ENCODE measurements around the gene S100A1.
"Not testable (repeated sequence)": the region's sequence is repeated elsewhere in the genome, so short reads cannot be mapped to it uniquely, and the experiment has no call there.

S100A1 gene

DNA sequence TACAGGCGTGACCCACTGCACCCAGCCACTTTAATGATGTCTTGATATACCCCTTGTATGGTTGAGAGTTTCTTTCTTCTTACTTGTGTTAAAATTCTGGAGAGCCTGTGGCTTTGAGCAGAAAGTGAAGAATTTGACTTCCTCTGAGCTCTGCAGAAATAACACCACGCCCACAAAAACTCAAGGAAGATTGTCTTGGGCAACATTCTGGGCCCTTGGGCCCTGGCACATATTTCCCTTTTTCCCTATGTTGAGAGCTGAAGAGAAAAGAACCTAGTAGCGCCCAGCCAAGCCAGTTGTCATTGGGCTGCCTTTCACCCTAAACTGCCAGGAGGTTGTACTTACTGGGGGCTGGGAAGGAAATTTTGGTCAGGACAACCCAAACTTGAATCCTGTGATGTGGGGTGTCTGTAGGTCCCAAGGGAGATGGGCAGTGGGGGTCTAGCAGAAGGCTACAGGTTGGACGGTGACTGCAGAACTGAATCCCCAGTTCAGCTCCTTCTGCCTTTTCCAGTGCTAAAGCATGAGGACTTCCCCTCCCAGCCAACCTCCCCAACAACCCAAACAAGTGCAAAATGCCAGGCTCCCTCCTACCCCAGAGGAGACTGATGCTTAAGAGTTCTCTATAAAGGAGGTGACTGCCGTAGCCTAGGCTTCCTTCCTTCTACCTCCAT is 18.6 kb downstream of the S100A1 start:
- peak in 1 of 42 donors; percentile 37 for DNase-seq
- intact Hi-C loops (cut with DNase I), result no loop called here

DNA sequence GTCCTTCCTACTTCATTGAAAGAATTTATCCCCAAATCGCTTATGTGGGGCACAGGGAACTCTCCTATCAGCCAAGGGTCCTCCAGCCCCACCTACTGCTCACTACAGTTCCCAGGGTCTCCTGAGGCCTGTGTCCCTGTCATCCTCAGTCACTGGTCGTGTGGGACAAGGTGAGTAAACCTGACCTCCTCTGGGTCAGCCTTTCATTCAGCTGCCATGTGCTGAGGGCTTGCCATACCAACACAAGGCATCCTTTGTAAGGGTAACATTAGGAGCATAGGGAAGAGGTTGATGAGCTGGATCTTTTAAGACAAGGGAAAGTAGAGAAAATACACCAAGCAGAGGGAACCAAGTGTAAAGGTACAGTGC is 19.1 kb downstream of the S100A1 start:
- intact Hi-C loops (cut with DNase I), result no loop called here
- peak in 1 of 42 donors; percentile 39 for DNase-seq

DNA sequence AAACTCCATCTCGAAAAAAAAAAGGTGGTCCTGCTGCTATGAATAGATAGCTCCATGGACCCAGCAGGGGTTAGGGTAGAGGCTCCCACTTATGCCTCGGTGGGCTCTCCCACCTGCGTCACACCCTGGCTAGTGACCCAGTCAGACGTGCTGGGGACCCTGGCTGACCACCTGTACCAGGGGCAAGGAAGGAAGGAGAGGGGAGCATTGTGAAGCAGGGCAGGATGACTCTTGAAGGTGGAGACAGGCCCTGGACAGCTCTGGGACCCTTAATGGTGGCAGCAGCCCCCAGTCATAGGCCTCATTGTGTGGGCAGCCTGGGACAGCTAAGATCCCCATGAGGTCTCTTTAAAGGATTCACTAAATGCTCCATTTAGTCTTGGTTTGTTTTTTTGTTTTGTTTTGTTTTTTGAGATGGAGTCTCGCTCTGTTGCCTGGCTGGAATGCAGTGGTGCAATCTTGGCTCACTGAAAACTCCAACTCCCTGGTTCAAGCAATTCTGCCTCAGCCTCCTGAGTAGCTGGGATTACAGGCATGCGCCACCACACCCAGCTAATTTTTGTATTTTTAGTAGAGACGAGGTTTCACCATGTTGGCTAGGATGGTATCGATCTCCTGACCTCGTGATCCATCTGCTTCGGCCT is 19.9 kb downstream of the S100A1 start:
- DNase-seq, result peak in 1 of 42 donors; percentile 15
- intact Hi-C loops (cut with DNase I), result no loop called here

DNA sequence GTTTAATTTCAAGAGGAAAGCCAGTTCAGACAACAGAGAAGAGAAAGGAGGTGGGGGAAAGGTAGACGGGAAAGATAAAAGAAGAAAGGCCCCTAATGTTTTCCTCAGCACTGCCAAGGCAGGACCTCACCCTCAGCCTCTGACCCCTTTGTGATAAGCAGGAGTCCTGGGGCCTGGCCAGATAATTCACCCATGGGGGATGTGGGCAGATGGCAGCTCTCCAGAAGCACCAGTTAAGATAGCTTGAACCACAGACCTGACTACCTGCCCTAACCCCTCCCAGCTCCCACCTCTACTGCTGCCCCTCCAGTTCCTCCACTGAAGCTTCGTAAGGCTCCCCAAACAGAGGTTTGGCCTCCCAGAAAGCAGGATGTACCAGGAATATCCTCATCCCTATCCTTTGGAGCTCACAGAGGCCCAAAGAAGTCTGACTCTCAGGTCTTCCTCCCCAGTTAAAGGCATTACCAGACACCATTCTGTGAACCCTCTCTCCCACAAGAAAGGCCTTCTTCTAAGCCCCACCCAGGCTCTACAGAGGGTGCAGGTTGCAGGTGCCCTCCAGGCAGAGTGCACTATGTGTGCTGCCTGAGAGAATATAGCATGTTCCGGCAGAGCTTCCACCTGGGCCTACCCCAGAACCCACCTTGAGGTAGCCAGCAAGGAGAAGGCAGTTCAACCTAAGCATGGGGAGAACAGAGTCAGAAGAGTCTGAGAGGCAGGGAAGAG is 21.1 kb downstream of the S100A1 start:
- peak in 1 of 42 donors; percentile 36 for DNase-seq
- intact Hi-C loops (cut with DNase I), result no loop called here

DNA sequence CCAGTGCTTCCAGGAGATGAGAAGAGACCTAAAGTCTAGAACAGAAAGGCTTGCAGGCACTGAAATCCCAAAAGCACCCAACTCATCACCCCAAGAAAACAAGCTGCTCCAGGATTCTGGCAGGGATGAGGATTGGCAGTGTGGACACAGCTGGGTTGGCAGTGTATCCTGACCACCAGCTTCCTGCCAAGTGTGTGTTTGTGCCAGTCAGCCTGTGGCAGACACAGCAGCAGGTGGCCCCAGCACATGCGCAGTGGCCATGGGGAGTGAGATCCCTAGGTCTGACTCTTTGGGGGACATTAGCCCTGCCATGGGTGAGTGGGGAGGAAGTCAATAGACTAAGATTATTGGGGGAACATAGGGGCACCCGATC is 21.6 kb downstream of the S100A1 start:
- peak; percentile 55 to 92 (median 80) for DNase-seq
- intact Hi-C loops (cut with DNase I), result no loop called here

DNA sequence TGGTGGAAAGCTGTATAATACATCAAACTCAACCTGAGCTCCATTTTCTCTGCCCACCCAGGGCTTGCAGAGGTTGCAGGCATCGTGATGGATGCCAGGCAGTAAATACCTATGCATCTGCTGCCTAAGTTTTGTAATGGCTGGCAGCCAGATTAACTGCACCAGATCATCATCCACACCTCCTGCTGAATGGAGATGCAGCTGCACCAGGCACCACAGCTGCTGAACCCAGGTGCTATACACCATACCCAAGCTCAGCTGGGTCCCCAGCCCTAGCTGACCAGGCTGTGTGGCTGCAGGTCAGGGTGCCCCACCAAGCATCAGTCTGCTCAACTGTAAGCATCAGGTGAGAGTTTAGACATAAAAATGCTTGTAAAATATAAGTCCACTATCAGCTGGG is 23.5 kb downstream of the S100A1 start:
- no peak for DNase-seq
- intact Hi-C loops (cut with DNase I), result no loop called here

DNA sequence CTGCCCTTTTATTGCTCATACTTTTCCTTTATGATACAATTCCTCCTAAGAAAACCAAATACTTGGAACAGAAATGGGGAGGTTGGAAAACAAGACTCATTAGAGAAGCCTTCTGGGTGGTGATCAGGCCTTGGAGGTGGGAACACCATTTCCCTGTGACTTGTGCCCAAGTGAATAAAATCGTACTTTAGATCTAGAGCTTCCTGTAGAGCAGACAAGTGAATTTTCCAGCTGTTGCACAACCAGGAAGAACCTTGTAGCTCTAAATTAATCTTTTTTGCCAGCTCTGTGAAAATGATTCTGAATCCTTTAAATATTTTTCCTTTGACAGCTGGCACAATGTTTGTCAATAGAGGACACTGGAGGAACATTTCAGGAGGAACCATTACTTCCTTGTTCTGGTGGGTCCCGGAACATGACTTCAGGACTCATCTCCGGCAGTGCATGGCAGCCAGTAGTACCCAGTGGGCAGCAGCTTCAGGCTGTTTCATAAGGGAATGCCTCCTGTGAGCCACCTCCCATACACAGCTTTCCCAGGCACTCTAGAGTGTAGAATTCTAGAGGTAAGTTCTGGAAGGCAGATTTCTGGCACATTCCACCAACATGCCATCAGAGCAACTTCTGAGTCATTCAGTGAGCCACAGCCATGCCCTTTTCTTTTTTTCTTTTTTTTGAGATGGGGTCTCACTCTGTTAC is 24.7 kb downstream of the S100A1 start:
- DNase-seq, result no peak
- intact Hi-C loops (cut with DNase I), result no loop called here

DNA sequence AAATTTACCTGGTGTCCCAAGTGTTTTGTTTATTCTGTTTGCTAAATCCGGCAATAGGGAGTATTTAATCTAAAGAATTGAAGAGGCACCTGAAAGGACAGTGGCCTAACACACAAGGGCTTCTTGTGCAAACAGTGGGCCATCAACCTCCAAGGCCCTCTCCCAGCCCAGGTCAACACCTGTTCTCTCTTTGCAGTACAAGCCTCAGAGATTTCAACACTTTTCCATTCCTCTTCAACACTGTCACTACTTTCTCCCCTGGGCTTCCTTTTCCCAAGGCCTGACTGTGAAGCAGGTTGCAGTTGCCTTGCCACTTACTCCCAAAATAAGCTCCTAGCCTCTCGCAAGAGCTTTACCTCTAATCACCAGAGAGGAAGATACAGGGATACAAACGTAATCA is 27.1 kb downstream of the S100A1 start:
- no peak for DNase-seq
- intact Hi-C loops (cut with DNase I), result no loop called here

DNA sequence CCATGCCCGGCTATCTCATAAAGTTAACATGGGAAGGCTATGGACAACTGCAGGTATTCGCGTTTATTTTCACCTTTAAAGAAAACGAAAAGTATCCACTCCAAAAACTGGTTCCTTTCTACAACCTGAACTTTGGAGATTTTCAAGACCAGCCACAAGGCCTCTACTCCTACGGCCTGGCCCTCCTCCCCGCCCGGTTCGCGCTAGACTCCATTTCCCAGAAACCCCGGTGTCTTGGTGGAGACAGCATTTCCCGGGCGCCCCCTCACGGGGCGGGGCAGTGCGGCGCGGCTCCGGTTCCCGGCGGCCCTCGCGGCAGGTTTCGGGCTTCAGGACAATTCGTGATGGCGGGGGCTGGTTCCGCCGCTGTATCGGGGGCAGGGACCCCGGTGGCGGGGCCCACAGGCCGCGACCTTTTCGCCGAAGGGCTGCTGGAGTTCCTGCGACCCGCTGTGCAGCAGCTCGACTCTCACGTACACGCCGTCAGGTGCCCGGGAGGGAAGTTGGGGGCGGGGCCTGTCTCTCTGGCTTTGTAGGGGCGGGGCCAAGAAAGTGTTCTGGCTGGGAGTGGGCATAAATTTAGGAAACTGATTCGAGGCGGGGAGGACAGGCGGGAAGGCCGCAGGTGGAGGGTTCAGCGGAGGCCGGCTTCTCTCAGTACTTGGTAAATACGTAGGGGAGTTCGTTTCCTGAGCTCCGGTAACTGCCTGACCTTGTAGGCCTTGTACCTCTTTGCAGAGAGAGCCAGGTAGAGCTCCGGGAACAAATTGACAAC is 30.4 kb downstream of the S100A1 start, which contains the start of gene SNAPIN:
TSS of gene SNAPIN (plus strand) at position 304 of the 775 bp plus-strand sequence. CDS start at position 345, 41 bp downstream.
- DNase-seq, result peak; percentile 86 to 98 (median 93)
- intact Hi-C loops (cut with DNase I), result no loop called here

DNA sequence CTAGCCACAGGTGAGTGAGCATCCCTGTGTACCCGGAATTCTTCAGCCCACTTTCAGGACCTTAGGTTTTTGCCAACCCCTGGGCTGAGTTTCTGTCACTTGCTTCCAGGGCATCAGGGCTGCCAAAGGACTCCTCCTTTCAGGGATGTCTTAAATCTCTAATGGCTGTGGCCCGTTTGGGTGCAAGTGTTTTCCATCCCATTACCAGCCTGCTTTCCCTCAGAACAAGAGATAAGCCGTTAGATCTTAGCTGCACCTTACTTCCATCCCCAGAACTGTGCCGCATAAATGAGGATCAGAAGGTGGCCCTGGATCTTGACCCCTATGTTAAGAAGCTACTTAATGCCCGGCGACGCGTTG is 30.9 kb downstream of the S100A1 start:
- DNase-seq, result no peak
- intact Hi-C loops (cut with DNase I), result no loop called here

DNA sequence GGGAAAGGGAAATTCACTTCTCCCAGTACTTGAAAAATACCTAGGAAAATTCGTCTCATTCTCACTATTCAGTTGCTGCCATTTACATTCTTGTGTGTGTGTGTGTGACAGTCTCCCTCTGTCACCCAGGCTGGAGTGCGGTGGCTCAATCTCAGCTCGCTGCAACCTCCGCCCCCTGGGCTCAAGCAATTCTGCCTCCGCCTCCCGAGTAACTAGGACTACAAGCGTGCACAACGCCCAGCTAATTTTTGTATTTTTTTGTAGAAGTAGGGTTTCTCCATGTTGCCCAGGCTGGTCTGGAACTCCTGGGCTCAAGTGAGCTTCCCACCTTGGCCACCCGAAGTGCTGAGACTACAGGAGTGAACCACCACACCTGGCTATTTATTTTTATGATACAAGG is 31.4 kb downstream of the S100A1 start:
- intact Hi-C loops (cut with DNase I), result no loop called here
- DNase-seq, result peak in 1 of 42 donors; percentile 29

DNA sequence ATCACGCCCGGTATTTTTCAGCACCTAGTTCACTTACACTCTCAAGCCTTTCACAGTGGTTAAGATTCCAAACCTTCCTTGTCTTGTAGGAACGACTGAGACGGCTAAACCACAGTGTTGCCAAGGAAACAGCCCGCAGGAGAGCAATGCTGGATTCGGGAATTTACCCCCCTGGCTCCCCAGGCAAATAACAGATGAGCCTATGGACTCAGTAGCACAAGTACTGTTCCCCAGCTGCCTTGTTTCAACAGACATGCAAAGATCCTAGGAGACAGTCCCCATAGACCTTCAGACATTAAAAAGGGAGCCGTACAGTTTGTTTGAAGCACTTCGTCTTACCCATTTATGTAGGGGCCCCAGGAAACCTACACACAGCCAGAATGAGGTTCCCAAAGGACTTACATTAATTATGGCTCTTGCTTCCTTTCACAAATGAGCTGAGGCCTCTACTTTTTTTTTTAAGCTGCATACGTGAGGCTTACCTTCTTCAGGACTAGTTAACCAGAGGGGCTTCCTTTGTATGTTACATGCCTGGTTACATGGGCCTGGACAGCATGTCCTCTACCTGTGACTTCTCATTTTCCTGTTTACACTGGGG is 33.0 kb downstream of the S100A1 start:
- intact Hi-C loops (cut with DNase I), result no loop called here
- peak in 1 of 42 donors; percentile 9 for DNase-seq

DNA sequence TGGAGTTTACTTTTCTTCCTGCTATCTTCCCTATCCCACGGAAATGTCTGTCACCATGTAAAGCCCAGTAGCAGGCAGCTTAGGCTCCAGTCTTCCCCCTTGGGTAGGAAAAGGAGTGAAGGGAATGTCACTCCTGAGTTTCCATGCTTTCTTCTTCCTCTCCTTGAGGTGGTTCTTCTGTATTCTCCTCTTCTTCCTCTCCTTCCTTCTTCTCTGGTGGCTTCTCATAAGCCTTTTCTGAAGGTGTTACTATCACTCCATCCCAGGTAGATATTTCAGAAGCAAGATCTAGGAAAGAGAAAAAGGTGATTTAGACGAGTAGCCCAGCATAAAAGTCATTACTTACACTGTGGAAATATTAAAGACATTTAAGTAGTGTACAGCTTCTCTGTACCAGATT is 34.0 kb downstream of the S100A1 start:
- intact Hi-C loops (cut with DNase I), result no loop called here
- no peak for DNase-seq

DNA sequence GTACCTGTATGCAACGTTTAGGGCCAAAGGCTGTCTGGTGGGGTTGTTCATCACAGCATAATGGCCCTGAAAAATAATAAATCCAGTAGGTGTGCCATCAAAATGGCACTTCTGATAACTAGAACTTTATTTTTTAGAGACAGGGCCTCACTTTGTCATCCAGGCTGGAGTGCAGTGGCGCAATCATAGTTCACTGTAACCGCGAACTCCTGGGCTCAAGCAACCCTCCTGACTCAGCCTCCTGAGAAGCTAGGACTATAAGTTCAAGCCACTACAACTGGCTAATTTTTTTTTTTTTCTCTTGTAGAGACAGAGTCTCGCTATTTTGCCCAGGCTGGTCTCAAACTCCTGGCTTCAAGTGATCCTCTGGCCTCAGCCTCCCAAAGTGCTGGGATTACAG is 35.0 kb downstream of the S100A1 start:
- DNase-seq, result peak in 1 of 42 donors; percentile 0
- intact Hi-C loops (cut with DNase I), result no loop called here

DNA sequence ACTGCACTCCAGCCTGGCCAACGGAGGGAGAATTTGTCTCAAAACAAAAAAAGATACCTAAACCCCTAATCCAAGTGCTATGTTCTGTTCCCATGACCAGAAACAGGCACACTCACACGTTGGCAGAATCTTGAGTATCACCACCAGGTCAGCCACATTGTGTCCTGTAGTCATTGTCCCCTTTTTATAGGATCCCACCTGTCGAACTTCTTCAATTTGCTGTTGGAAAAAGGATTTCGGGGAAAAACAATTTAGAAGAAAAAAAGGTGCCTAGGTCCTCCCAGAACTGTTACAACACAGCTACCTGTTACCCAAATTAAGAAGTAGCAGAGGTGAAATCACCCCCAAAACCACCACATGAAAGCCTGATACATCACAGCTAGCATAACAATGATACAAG is 39.2 kb downstream of the S100A1 start:
- DNase-seq, result no peak
- intact Hi-C loops (cut with DNase I), result no loop called here

DNA sequence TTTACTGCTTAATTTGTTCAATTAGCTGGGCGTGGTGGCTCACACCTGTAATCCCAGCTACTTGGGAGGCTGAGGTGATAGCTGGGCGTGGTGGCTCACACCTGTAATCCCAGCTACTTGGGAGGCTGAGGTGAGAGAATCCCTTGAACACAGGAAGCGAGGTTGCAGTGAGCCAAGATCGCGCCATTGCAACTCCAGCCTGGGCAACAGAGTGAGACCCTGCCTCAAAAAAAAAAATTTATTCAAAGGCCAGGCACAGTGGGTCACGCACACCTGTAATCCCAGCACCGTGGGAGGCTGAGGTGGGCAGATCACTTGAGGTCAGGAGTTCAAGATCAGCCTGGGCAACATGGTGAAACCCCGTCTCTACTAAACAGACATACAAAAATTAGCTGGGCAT is 40.4 kb downstream of the S100A1 start:
- intact Hi-C loops (cut with DNase I); DNase-seq: not testable (repeated sequence)

DNA sequence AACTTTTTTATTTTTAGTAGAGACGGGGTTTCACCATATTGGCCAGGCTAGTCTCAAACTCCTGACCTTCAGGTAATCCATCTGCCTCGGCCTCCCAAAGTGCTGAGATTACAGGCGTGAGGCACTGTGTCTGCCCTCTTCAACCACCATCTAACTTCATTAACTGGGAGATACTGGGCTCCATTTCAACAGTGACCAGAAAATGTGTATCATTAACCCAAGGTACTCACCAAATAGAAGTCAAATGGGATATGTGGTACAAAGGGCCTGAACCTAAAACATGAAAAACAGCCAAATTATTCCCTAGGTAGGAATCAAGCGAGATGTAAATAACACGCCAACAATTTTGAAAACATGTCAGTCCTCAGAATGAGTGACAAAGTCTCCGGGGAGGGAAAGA is 41.4 kb downstream of the S100A1 start:
- intact Hi-C loops (cut with DNase I), result loop anchor here (2.0 kb wide), 1 partner anchor 113 kb away; no protein-coding TSS in a partner anchor
- no peak for DNase-seq

DNA sequence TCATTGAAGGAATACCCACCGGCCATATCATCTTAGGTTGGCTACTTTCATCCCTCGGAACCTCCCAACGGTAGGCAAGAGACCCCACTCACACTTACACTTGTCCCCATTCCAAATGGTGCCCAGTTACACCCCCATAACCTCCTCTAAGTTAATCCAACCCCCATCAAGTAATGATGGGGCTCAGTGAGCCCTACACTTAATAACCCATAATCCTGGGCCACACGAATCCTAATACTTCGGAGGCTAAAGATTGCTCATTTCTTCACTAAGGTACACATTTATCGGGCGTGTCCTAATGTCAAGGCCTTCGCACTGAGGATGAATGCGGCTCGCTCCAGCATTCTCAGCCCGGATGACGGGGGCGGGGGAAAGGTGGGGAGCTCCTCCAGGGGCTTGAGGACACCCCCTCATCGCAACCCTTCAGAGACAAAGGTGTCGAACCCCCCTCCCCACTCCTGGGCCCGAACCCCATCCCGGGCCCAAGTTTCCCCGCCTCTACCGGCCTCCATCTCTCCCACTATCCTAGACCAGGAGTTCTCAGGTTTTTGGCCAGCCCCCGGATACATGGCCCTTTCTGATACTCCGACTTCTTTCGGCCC is 42.1 kb downstream of the S100A1 start:
- intact Hi-C loops (cut with DNase I), result loop anchor here (2.0 kb wide), 1 partner anchor 112 kb away; no protein-coding TSS in a partner anchor
- DNase-seq, result peak in 3 of 42 donors; percentile 7 to 42 (median 31)
